ENCODE data around the gene OLFM2. TPM values are rescaled to one million over a fixed set of nuclear protein-coding genes. Genes with fewer than 3 reads are reported as not detected.

Gene OLFM2
- total and polyA plus RNA-seq, 9 of the 15 experiments (the other 6 are each of a cell fraction or from before 2014, with no cell fraction given) = 0.10 to 0.33 (median 0.23) TPM; not detected in 4

GRCh38 chr19:9857920-9858746, 78.2 kb downstream of the OLFM2 start (continued):
- TF ChIP-seq REST (IDR thresholded peaks at IDR 0.05; ENCODE audit: borderline replicate concordance) = peak; percentile 18; the same call in 1 of the 2 replicates
- no peak for TF ChIP-seq REST (CRISPR knock-in tag; IDR thresholded peaks at IDR 0.05; ENCODE audit: low read depth)
